ENCODE data around the gene BRD2.

DNA sequence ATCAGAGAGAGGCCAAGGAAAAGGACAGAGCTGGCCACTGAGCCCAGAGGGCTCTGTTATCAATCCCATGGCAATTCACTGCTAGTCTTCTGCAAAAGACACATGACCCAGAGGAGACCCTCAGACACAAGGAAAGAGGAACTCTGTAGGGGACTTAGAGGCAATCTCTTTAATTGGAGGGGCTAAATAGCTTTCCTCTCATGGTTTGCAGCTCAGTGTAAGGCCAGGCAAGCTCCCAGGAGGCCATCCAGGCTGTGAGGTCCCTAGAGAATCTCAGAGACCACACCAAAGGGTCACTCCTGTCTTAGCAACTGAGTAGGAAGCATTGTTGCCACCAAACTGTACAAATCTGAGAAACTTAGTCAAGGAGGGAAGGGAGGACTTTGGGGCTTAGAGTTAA lies 51.0 kb downstream of the BRD2 start:
- TF ChIP-seq, protein P1, sequence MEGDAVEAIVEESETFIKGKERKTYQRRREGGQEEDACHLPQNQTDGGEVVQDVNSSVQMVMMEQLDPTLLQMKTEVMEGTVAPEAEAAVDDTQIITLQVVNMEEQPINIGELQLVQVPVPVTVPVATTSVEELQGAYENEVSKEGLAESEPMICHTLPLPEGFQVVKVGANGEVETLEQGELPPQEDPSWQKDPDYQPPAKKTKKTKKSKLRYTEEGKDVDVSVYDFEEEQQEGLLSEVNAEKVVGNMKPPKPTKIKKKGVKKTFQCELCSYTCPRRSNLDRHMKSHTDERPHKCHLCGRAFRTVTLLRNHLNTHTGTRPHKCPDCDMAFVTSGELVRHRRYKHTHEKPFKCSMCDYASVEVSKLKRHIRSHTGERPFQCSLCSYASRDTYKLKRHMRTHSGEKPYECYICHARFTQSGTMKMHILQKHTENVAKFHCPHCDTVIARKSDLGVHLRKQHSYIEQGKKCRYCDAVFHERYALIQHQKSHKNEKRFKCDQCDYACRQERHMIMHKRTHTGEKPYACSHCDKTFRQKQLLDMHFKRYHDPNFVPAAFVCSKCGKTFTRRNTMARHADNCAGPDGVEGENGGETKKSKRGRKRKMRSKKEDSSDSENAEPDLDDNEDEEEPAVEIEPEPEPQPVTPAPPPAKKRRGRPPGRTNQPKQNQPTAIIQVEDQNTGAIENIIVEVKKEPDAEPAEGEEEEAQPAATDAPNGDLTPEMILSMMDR (IDR thresholded peaks at IDR 0.05), result no peak
- no peak for TF ChIP-seq POLR2AphosphoS5 (IDR thresholded peaks at IDR 0.05)
